ENCODE data around the gene ITGB5.

- no peak for TF ChIP-seq CTCF (IDR thresholded peaks at IDR 0.05)
- TF ChIP-seq POLR2A (IDR thresholded peaks at IDR 0.05), result no peak
Observed at GRCh38 chr3:124843047-124843446, 44.1 kb downstream of the ITGB5 start.
